H1 (cell line): ENCODE measurements around the gene LRTM2. TPM values are rescaled to one million over a fixed set of nuclear protein-coding genes. Genes with fewer than 3 reads are reported as not detected.

Experiments used
- CREB1 ChIP-seq: IDR thresholded peaks from 2 replicates; pipeline ENCODE4 v1.6.1; 2012; ENCODE audit warnings: inconsistent platforms
- CTBP2 ChIP-seq: IDR thresholded peaks from 2 replicates; pipeline ENCODE4 v1.7.0; 2011; ENCODE audit warnings: borderline replicate concordance, mild to moderate bottlenecking, moderate library complexity, mixed read lengths, low read length; ENCODE audit not compliant: insufficient read depth, insufficient read length
- GTF2F1 ChIP-seq: IDR thresholded peaks from 2 replicates; pipeline ENCODE4 v1.6.1; 2012; ENCODE audit warnings: low read depth, low read length, improper control_type of control experiment, borderline replicate concordance
- JUN ChIP-seq: IDR thresholded peaks from 2 replicates; pipeline ENCODE4 v1.6.1; 2011; ENCODE audit warnings: low read depth, mild to moderate bottlenecking, improper control_type of control experiment, low read length
- POLR2AphosphoS5 ChIP-seq: IDR thresholded peaks from 2 replicates; pipeline ENCODE4 v1.6.1; 2011; ENCODE audit warnings: low read depth, low read length
- RNF2 ChIP-seq: fragments of 200-900, 300-1000 bp; sonication (generic); IDR thresholded peaks from 2 replicates; pipeline ENCODE4 v1.7.1; 2016; ENCODE audit warnings: borderline replicate concordance, low read depth, mild to moderate bottlenecking, antibody characterized with exemption, low read length; ENCODE audit not compliant: poor library complexity, severe bottlenecking; ENCODE audit errors: missing control alignments
- SP2 ChIP-seq: IDR thresholded peaks from 2 replicates; pipeline ENCODE4 v1.6.1; 2012; ENCODE audit warnings: mild to moderate bottlenecking, low read length, inconsistent platforms
- SRF ChIP-seq: IDR thresholded peaks from 2 replicates; pipeline ENCODE4 v1.6.1; 2011; ENCODE audit warnings: mild to moderate bottlenecking, low read depth, low read length, moderate library complexity
- polyA plus RNA-seq, 7 experiments: library from polyadenylated mRNA; depleted of rRNA in 3 of 7; stranded (reverse) in 5 of 7; unstranded in 2 of 7; fragments of >200 nt in 5 of 7; fragments of 200-250 nt in 2 of 7; gene quantifications; 1 replicate in 5 of 7; 2 replicates in 1 of 7; 4 replicates in 1 of 7; pipeline versions ENCODE4 v1.2.1 to v1.2.3, GENCODE V29; 2011 to 2013; ENCODE audit warnings: missing spikeins in 2 of 7, mixed read lengths in 2 of 7
- total RNA-seq: library from RNA; stranded (reverse); fragmentation: NEBNext Ultra II Directional; extraction: Animal tissue kit (Norgen Biotek cat#: 25700); gene quantifications from 2 replicates; pipeline ENCODE4 v1.2.1, GENCODE V29; 2021

Gene LRTM2
- total and polyA plus RNA-seq, 2 of the 8 experiments (the other 6 are each of a cell fraction or from before 2014, with no cell fraction given), result 0.06 TPM; not detected in 1

GRCh38 chr12:1810201-1810930 is 10.0 kb upstream of the LRTM2 start (continued):
- TF ChIP-seq RNF2 (no peak), SRF (no peak), CTBP2 (no peak), GTF2F1 (no peak), JUN (no peak), CREB1 (no peak), SP2 (no peak), POLR2AphosphoS5 (no peak)
